Thyroid gland (tissue), 4 donors: ENCODE results near the gene CA5A. TPM values are rescaled to one million over a fixed set of nuclear protein-coding genes. Genes with fewer than 3 reads are reported as not detected.

ENCODE experiments used
- DNase-seq, 2 donors: peaks; one replicate each; pipeline ENCODE4 v3.0.0-alpha.2; 2019
- H3K27ac ChIP-seq, 3 donors: fragments of 200-600 bp; sonication (generic); 1 replicate in 2 of 3; 2 replicates in 1 of 3; pipeline ENCODE4 v1.5.1; 2016 to 2019; ENCODE audit warnings: mild to moderate bottlenecking in 1 of 3, moderate library complexity in 1 of 3
- H3K27me3 ChIP-seq: fragments of 200-600 bp; sonication (generic); one replicate; pipeline ENCODE4 v1.5.1; 2019
- H3K36me3 ChIP-seq, 2 donors: fragments of 200-600 bp; sonication (generic); one replicate each; pipeline ENCODE4 v1.5.1; 2016 to 2019
- H3K4me1 ChIP-seq, 2 donors: fragments of 200-600 bp; sonication (generic); one replicate each; pipeline ENCODE4 v1.5.1; 2017 to 2019
- H3K4me3 ChIP-seq, 3 donors: fragments of 200-600 bp; sonication (generic); replicated peaks in 1 of 3; 1 replicate in 2 of 3; 2 replicates in 1 of 3; pipeline ENCODE4 v1.5.1; 2016; ENCODE audit warnings: mild to moderate bottlenecking in 1 of 3
- H3K9me3 ChIP-seq: fragments of 200-600 bp; sonication (generic); one replicate; pipeline ENCODE4 v1.5.1; 2017
- CTCF ChIP-seq, 6 experiments: fragments of 200-600 bp in 3 of 6; fragments of 450-650 bp in 3 of 6; sonication (generic) in 3 of 6; IDR thresholded peaks; one replicate each; pipeline ENCODE4 v1.5.1; 2016 to 2019; ENCODE audit warnings: antibody characterized with exemption in 6 of 6, mild to moderate bottlenecking in 2 of 6, inconsistent platforms in 1 of 6, moderate library complexity in 1 of 6
- POLR2A ChIP-seq, 2 donors: fragments of 450-650 bp; IDR thresholded peaks; one replicate each; pipeline ENCODE4 v1.6.1; 2017; ENCODE audit warnings: antibody characterized with exemption in 2 of 2, mild to moderate bottlenecking in 2 of 2, moderate library complexity in 1 of 2
- WGBS, 2 donors: methylation state at CpG; one replicate each; pipeline ENCODE4 v1.1.5; 2017; 5-methylcytosine and 5-hydroxymethylcytosine counted together
- intact Hi-C: fragments of 100-400 bp; cut with DNase I; formaldehyde crosslinking; loops from one replicate; pipeline ENCODE4 v1.15.1; 2023
- total RNA-seq, 4 donors: library from RNA; depleted of rRNA; stranded (reverse); fragments of >200 nt; gene quantifications; one replicate each; pipeline ENCODE4 v1.2.3, GENCODE V29; 2016

The CA5A gene
- total RNA-seq, 4 donors from 2014 or later, result not detected

GRCh38 chr16:87950765-87951551 lies 14.6 kb upstream of the CA5A start, which contains the start of gene BANP:
BANP (plus strand) TSS chr16:87951434; CDS start chr16:87975116, 23,682 bp downstream.
- TF ChIP-seq POLR2A (IDR thresholded peaks at IDR 0.05) (peak in 1 of 2 donors; percentile 84), CTCF (IDR thresholded peaks at IDR 0.05) (peak in 5 of 6 experiments; percentile 10 to 55 (median 36))
- WGBS, 2 donors, result 1 to 2% methylated on average over 16 to 45 of the region's 73 CpGs
- peaks cover 26 to 54% of the 10 kb centered on the region in 2 donors for H3K4me1 ChIP-seq
- peak within 1 kb of the TSS; percentile 63 to 91 (median 68) for H3K4me3 ChIP-seq
- H3K9me3 ChIP-seq, result no peaks in the 10 kb centered on the region
- peak; percentile 99 for DNase-seq
- intact Hi-C loops, result no loop called here
- H3K36me3 ChIP-seq, result no peaks in the 10 kb centered on the region
- no peaks in the 10 kb centered on the region for H3K27me3 ChIP-seq
- peak within 1 kb of the TSS; percentile 88 to 98 (median 97) for H3K27ac ChIP-seq

- intact Hi-C loops, result no loop called here
- Histone ChIP-seq H3K27me3 (no peaks in the 10 kb centered on the region), H3K27ac (peak overlapping the region; percentile 78 to 92 (median 84)), H3K36me3 (no peaks in the 10 kb centered on the region), H3K4me1 (peaks cover 36 to 47% of the 10 kb centered on the region in 2 donors), H3K9me3 (no peaks in the 10 kb centered on the region), H3K4me3 (no peak overlapping the region)
- DNase-seq, result peak; percentile 60 to 80
- TF ChIP-seq POLR2A (IDR thresholded peaks at IDR 0.05) (no peak), CTCF (IDR thresholded peaks at IDR 0.05) (no peak)
- WGBS, 2 donors, result 70 to 76% methylated on average over 15 to 16 of the region's 16 CpGs
Measured at GRCh38 chr16:87949071-87949744, 12.9 kb upstream of the CA5A start.

- Histone ChIP-seq H3K27ac (peak overlapping the region; percentile 78 to 92 (median 84)), H3K4me3 (no peak overlapping the region), H3K9me3 (no peaks in the 10 kb centered on the region), H3K27me3 (no peaks in the 10 kb centered on the region), H3K4me1 (peaks cover 35 to 47% of the 10 kb centered on the region in 2 donors), H3K36me3 (no peaks in the 10 kb centered on the region)
- TF ChIP-seq POLR2A (IDR thresholded peaks at IDR 0.05), result no peak
- TF ChIP-seq CTCF (IDR thresholded peaks at IDR 0.05), result no peak
- DNase-seq, result no peak
- intact Hi-C loops, result no loop called here
- WGBS, 2 donors, result 90 to 91% methylated on average over 5 of the region's 5 CpGs
Measured at GRCh38 chr16:87948735-87949070, 12.4 kb upstream of the CA5A start.

- no peak for DNase-seq
- H3K27ac ChIP-seq, result peak overlapping the region; percentile 78 to 92 (median 84)
- no peaks in the 10 kb centered on the region for H3K9me3 ChIP-seq
- no peak overlapping the region for H3K4me3 ChIP-seq
- peak in 1 of 2 donors; percentile 17 for TF ChIP-seq POLR2A (IDR thresholded peaks at IDR 0.05)
- no peak for TF ChIP-seq CTCF (IDR thresholded peaks at IDR 0.05)
- H3K27me3 ChIP-seq, result no peaks in the 10 kb centered on the region
- H3K4me1 ChIP-seq, result peaks cover 33 to 47% of the 10 kb centered on the region in 2 donors
- intact Hi-C loops, result no loop called here
- H3K36me3 ChIP-seq, result no peaks in the 10 kb centered on the region
- 47 to 54% methylated on average over 9 to 12 of the region's 12 CpGs for WGBS, 2 donors
Measured at GRCh38 chr16:87948119-87948545, 11.8 kb upstream of the CA5A start.
